Common myeloid progenitor, CD34-positive (primary cell): Measurements from ENCODE around the gene AKTIP.

ENCODE experiments used
- CTCF ChIA-PET: fragments of 350-600 bp; sonication (Branson Sonifier 250); formaldehyde crosslinking; loops from one replicate; lab custom pipeline; 2021; ENCODE audit warnings: antibody characterized with exemption; lab: Charles Lee
- POLR2A ChIA-PET: fragments of 350-600 bp; sonication (Branson Sonifier 250); formaldehyde crosslinking; loops from one replicate; lab custom pipeline; 2021; ENCODE audit warnings: antibody characterized with exemption; lab: Charles Lee
- DNase-seq, 3 donors: peaks; one replicate each; pipeline versions ENCODE4 v3.0.0 to v3.0.0-alpha.2; 2013
- H3K27ac ChIP-seq, 2 experiments: 1 replicate in 1 of 2; 2 replicates in 1 of 2; pipeline ENCODE4 v1.7.0; 2013; ENCODE audit warnings: inconsistent platforms in 2 of 2, low read length in 2 of 2, mild to moderate bottlenecking in 2 of 2, low read depth in 1 of 2, moderate library complexity in 1 of 2; ENCODE audit not compliant: severe bottlenecking in 2 of 2, insufficient read depth in 1 of 2, poor library complexity in 1 of 2
- H3K27me3 ChIP-seq, 5 experiments: replicated peaks in 2 of 5; 1 replicate in 3 of 5; 2 replicates in 2 of 5; pipeline versions ENCODE4 v1.6.1 to v1.7.0; 2013; ENCODE audit warnings: low read length in 4 of 5, mild to moderate bottlenecking in 2 of 5, moderate library complexity in 2 of 5, inconsistent platforms in 1 of 5; ENCODE audit not compliant: insufficient read depth in 5 of 5, control insufficient read depth in 4 of 5
- H3K36me3 ChIP-seq, 4 experiments: 1 replicate in 2 of 4; 2 replicates in 2 of 4; pipeline versions ENCODE4 v1.6.1 to v1.7.0; 2013; ENCODE audit warnings: low read length in 3 of 4, control low read depth in 1 of 4, mild to moderate bottlenecking in 1 of 4; ENCODE audit not compliant: control insufficient read depth in 4 of 4, insufficient read depth in 4 of 4
- H3K4me1 ChIP-seq, 4 experiments: 1 replicate in 3 of 4; 2 replicates in 1 of 4; pipeline versions ENCODE4 v1.6.1 to v1.7.1; 2013; ENCODE audit warnings: low read length in 3 of 4, mild to moderate bottlenecking in 3 of 4, control low read depth in 1 of 4, inconsistent platforms in 1 of 4, moderate library complexity in 1 of 4; ENCODE audit not compliant: control insufficient read depth in 4 of 4, insufficient read depth in 4 of 4; ENCODE audit errors: control extremely low read depth in 1 of 4
- H3K4me3 ChIP-seq, 7 experiments: 1 replicate in 4 of 7; 2 replicates in 3 of 7; pipeline versions ENCODE4 v1.5.1 to v1.7.0; 2013; ENCODE audit warnings: mild to moderate bottlenecking in 7 of 7, low read length in 6 of 7, moderate library complexity in 6 of 7, inconsistent platforms in 2 of 7, low read depth in 2 of 7, control low read depth in 1 of 7; ENCODE audit not compliant: insufficient read depth in 4 of 7, control insufficient read depth in 1 of 7; ENCODE audit errors: extremely low read depth in 1 of 7
- H3K9me3 ChIP-seq, 5 experiments: 1 replicate in 4 of 5; 2 replicates in 1 of 5; pipeline versions ENCODE4 v1.6.1 to v1.7.1; 2013; ENCODE audit warnings: low read length in 4 of 5, mild to moderate bottlenecking in 2 of 5, inconsistent platforms in 1 of 5, low read depth in 1 of 5, moderate library complexity in 1 of 5; ENCODE audit not compliant: control insufficient read depth in 4 of 5, insufficient read depth in 2 of 5; ENCODE audit errors: control extremely low read depth in 1 of 5
- WGBS: methylation state at CpG from one replicate; pipeline ENCODE4 v1.1.5; 2013; ENCODE audit not compliant: insufficient coverage; 5-methylcytosine and 5-hydroxymethylcytosine counted together

The AKTIP gene

GRCh38 chr16:53509906-53510703 lies 7.1 kb upstream of the AKTIP start:
- no peaks in the 10 kb centered on the region for H3K36me3 ChIP-seq
- WGBS: 52% methylated on average over 28 of the region's 29 CpGs
- DNase-seq: peak; percentile 36 to 65 (median 44)
- H3K4me1 ChIP-seq: peaks cover 0 to 6% (median 0%) of the 10 kb centered on the region in 4 experiments
- peaks cover 0 to 12% (median 9%) of the 10 kb centered on the region in 5 experiments for H3K9me3 ChIP-seq
- H3K27me3 ChIP-seq: peaks cover 0 to 42% (median 18%) of the 10 kb centered on the region in 5 experiments
- H3K4me3 ChIP-seq: peak overlapping the region in 3 of 7 experiments; percentile 1 to 36 (median 14)
- ChIA-PET POLR2A (no interaction called here), CTCF (interaction anchor here (0.7 to 1.9 kb wide), 5 partner anchors 12 to 40 kb away, joined by 3 to 5 read pairs (median 4); no protein-coding TSS in a partner anchor)
- no peak overlapping the region for H3K27ac ChIP-seq

- Histone ChIP-seq H3K4me1 (peaks cover 0 to 18% (median 8%) of the 10 kb centered on the region in 4 experiments), H3K36me3 (no peaks in the 10 kb centered on the region), H3K27me3 (peaks cover 0 to 25% (median 18%) of the 10 kb centered on the region in 5 experiments), H3K4me3 (no peak overlapping the region), H3K9me3 (peaks cover 0 to 3% (median under 1%) of the 10 kb centered on the region in 5 experiments), H3K27ac (no peak overlapping the region)
- CTCF ChIA-PET: interaction anchor here (1.3 to 2.8 kb wide), 2 partner anchors 11 to 15 kb away, joined by 4 to 18 read pairs; no protein-coding TSS in a partner anchor
- 91% methylated on average over 4 of the region's 12 CpGs for WGBS
- peak; percentile 54 to 77 (median 66) for DNase-seq
- POLR2A ChIA-PET: no interaction called here
These were observed 4.6 kb upstream of the AKTIP start for GRCh38 chr16:53507464-53508179.

GRCh38 chr16:53506254-53506653 lies 3.2 kb upstream of the AKTIP start:
- POLR2A ChIA-PET: no interaction called here
- Histone ChIP-seq H3K4me1 (peaks cover 0 to 28% (median 15%) of the 10 kb centered on the region in 4 experiments), H3K9me3 (no peaks in the 10 kb centered on the region), H3K27me3 (peaks cover 0 to 25% (median 15%) of the 10 kb centered on the region in 5 experiments), H3K36me3 (no peaks in the 10 kb centered on the region), H3K27ac (no peak overlapping the region), H3K4me3 (no peak overlapping the region)
- no CpG with 5 or more reads among the region's 3 CpGs for WGBS
- CTCF ChIA-PET: interaction anchor here (0.6 to 2.8 kb wide), 6 partner anchors 12 to 1437 kb away, joined by 3 to 18 read pairs (median 3); no protein-coding TSS in a partner anchor
- no peak for DNase-seq

- Histone ChIP-seq H3K27me3 (peaks cover 0 to 20% (median 12%) of the 10 kb centered on the region in 5 experiments), H3K9me3 (no peaks in the 10 kb centered on the region), H3K27ac (no peak overlapping the region), H3K36me3 (no peaks in the 10 kb centered on the region), H3K4me1 (peaks cover 2 to 22% (median 15%) of the 10 kb centered on the region in 4 experiments), H3K4me3 (peak overlapping the region in 1 of 7 experiments; percentile 77)
- WGBS: 93% methylated on average over 7 of the region's 7 CpGs
- CTCF ChIA-PET: interaction anchor here (0.9 to 1.5 kb wide), 5 partner anchors 11 to 54 kb away, joined by 3 to 6 read pairs (median 3); no protein-coding TSS in a partner anchor
- DNase-seq: no peak
- POLR2A ChIA-PET: interaction anchor here (1.2 kb wide), 1 partner anchor 70 kb away, joined by 4 read pairs; no protein-coding TSS in a partner anchor
These were observed 1.7 kb upstream of the AKTIP start for GRCh38 chr16:53504665-53505064.

GRCh38 chr16:53503991-53504663 lies 1.1 kb upstream of the AKTIP start:
- peaks cover 2 to 22% (median 15%) of the 10 kb centered on the region in 4 experiments for H3K4me1 ChIP-seq
- H3K27me3 ChIP-seq: peaks cover 0 to 20% (median 12%) of the 10 kb centered on the region in 5 experiments
- H3K4me3 ChIP-seq: peak overlapping the region in 5 of 7 experiments; percentile 17 to 89 (median 81)
- ChIA-PET POLR2A (interaction anchor here (1.2 kb wide), 1 partner anchor 69 kb away, joined by 4 read pairs; no protein-coding TSS in a partner anchor), CTCF (interaction anchor here (0.9 to 1.4 kb wide), 4 partner anchors 10 to 48 kb away, joined by 3 to 6 read pairs (median 3); no protein-coding TSS in a partner anchor)
- no peaks in the 10 kb centered on the region for H3K36me3 ChIP-seq
- H3K27ac ChIP-seq: no peak overlapping the region
- H3K9me3 ChIP-seq: no peaks in the 10 kb centered on the region
- 7% methylated on average over 13 of the region's 15 CpGs for WGBS
- peak in 1 of 3 donors; percentile 40 for DNase-seq

- H3K4me1 ChIP-seq: peaks cover 2 to 22% (median 15%) of the 10 kb centered on the region in 4 experiments
- peak; percentile 100 for DNase-seq
- peak overlapping the region in 1 of 2 experiments; percentile 54 for H3K27ac ChIP-seq
- H3K27me3 ChIP-seq: peaks cover 0 to 18% (median 12%) of the 10 kb centered on the region in 5 experiments
- CTCF ChIA-PET: interaction anchor here (1.0 to 1.4 kb wide), 5 partner anchors 10 to 320 kb away, joined by 3 to 4 read pairs (median 3); no protein-coding TSS in a partner anchor
- no peaks in the 10 kb centered on the region for H3K36me3 ChIP-seq
- WGBS: under 1% methylated on average over 44 of the region's 46 CpGs
- POLR2A ChIA-PET: interaction anchor here (1.2 kb wide), 1 partner anchor 69 kb away, joined by 4 read pairs; no protein-coding TSS in a partner anchor
- no peaks in the 10 kb centered on the region for H3K9me3 ChIP-seq
- H3K4me3 ChIP-seq: peak overlapping the region; percentile 67 to 89 (median 81)
These were observed 388 bp upstream of the AKTIP start for GRCh38 chr16:53503270-53503923.
